A549 (cell line): ENCODE results near the gene CH25H. TPM values are rescaled to one million over a fixed set of nuclear protein-coding genes. Genes with fewer than 3 reads are reported as not detected.

Source experiments
- ATAC-seq, 2 experiments: fragments of 200-7000 bp in 1 of 2; fragments of >200 bp in 1 of 2; cut with Nextera tagmentation in 1 of 2; cut with Tn5 transposase in 1 of 2; 3 replicates each; pipeline versions ENCODE4 v1.8.0 to v1.9.1; 2018 to 2020; ENCODE audit warnings: mild to moderate bottlenecking in 1 of 2, moderate library complexity in 1 of 2
- CTCF ChIA-PET: fragments of 300-600 bp; sonication (Branson Sonifier 250); formaldehyde crosslinking; extraction: SDS; loops from one replicate; lab custom pipeline; 2021; ENCODE audit warnings: antibody characterized with exemption, inconsistent platforms; lab: Yijun Ruan, JAX
- POLR2A ChIA-PET: fragments of 350-600 bp; formaldehyde crosslinking; extraction: SDS; loops from one replicate; lab custom pipeline; 2021; ENCODE audit warnings: antibody characterized with exemption, inconsistent platforms; lab: Yijun Ruan, JAX
- DNase-seq, 2 experiments: peaks; one replicate each; pipeline versions ENCODE4 v3.0.0 to v3.0.0-alpha.2; 2011 to 2016; ENCODE audit warnings: low read depth in 1 of 2, low spot score in 1 of 2
- FAIRE-seq: peaks from 2 replicates; lab custom pipeline; 2011; peaks lifted over from hg19 to GRCh38; lab: Jason Lieb, UNC
- H3K27ac ChIP-seq, 2 experiments: fragments of >200 bp; sonication (Bioruptor Twin); formaldehyde crosslinking; 3 replicates each; pipeline ENCODE4 v1.5.1; 2016 to 2017
- H3K4me1 ChIP-seq: fragments of >200 bp; sonication (Bioruptor Twin); formaldehyde crosslinking; 3 replicates; pipeline ENCODE4 v1.6.1; 2016
- H3K4me2 ChIP-seq: fragments of >200 bp; sonication (Bioruptor Twin); formaldehyde crosslinking; 3 replicates; pipeline ENCODE4 v1.6.1; 2016
- H3K4me3 ChIP-seq: fragments of >200 bp; sonication (Bioruptor Twin); formaldehyde crosslinking; 3 replicates; pipeline ENCODE4 v1.5.1; 2016
- H3K9me3 ChIP-seq: fragments of >200 bp; sonication (Bioruptor Twin); formaldehyde crosslinking; 3 replicates; pipeline ENCODE4 v1.6.1; 2016
- ATOH8 ChIP-seq: fragments of 250-450 bp; sonication (Bioruptor Pico); IDR thresholded peaks from 2 replicates; pipeline ENCODE4 v1.5.0; 2020; ENCODE audit warnings: low read depth, mild to moderate bottlenecking, moderate library complexity
- BCL3 ChIP-seq: fragments of >200 bp; sonication (Bioruptor Twin); formaldehyde crosslinking; IDR thresholded peaks from 3 replicates; pipeline ENCODE4 v1.6.1; 2016
- E2F6 ChIP-seq: IDR thresholded peaks from 2 replicates; pipeline ENCODE4 v1.6.1; 2012; ENCODE audit warnings: low read depth, borderline replicate concordance
- EP300 ChIP-seq, 2 experiments: fragments of >200 bp; sonication (Bioruptor Twin); formaldehyde crosslinking; IDR thresholded peaks; 2 replicates in 1 of 2; 3 replicates in 1 of 2; pipeline ENCODE4 v1.6.1; 2016 to 2017
- FOSB ChIP-seq: fragments of 250-450 bp; sonication (Bioruptor Pico); IDR thresholded peaks from 2 replicates; pipeline ENCODE4 v1.5.0; 2020; ENCODE audit warnings: mild to moderate bottlenecking, moderate library complexity
- HMGXB4 ChIP-seq: fragments of 250-450 bp; sonication (Bioruptor Pico); IDR thresholded peaks from 2 replicates; pipeline ENCODE4 v1.5.0; 2021; ENCODE audit warnings: mild to moderate bottlenecking, moderate library complexity, borderline replicate concordance
- KDM5A ChIP-seq: fragments of 200-600 bp; sonication (generic); IDR thresholded peaks from 2 replicates; pipeline ENCODE4 v1.6.1; 2016; ENCODE audit warnings: antibody characterized with exemption, mild to moderate bottlenecking
- MAFK ChIP-seq: fragments of 450-650 bp; IDR thresholded peaks from 2 replicates; pipeline ENCODE4 v1.6.1; 2014; ENCODE audit not compliant: partially characterized antibody
- MAX ChIP-seq: IDR thresholded peaks from 2 replicates; pipeline ENCODE4 v1.6.1; 2012
- MYC ChIP-seq: IDR thresholded peaks from 2 replicates; pipeline ENCODE4 v1.6.1; 2012; ENCODE audit warnings: mild to moderate bottlenecking, inconsistent platforms, low read length, improper control_type of control experiment, borderline replicate concordance
- RFX5 ChIP-seq: fragments of 450-650 bp; IDR thresholded peaks from 2 replicates; pipeline ENCODE4 v1.7.1; 2014; ENCODE audit warnings: antibody characterized with exemption, mild to moderate bottlenecking, moderate library complexity
- RNF2 ChIP-seq: fragments of 200-600 bp; sonication (generic); IDR thresholded peaks from 2 replicates; pipeline ENCODE4 v1.6.1; 2016; ENCODE audit warnings: low read depth, mild to moderate bottlenecking, antibody characterized with exemption, moderate library complexity, borderline replicate concordance
- SMC3 ChIP-seq: fragments of >200 bp; sonication (Bioruptor Twin); formaldehyde crosslinking; IDR thresholded peaks from 3 replicates; pipeline ENCODE4 v1.6.1; 2018; ENCODE audit warnings: inconsistent platforms
- TFCP2L1 ChIP-seq: fragments of 250-450 bp; sonication (Bioruptor Pico); IDR thresholded peaks from 2 replicates; pipeline ENCODE4 v1.5.0; 2021; ENCODE audit warnings: mild to moderate bottlenecking
- TP53 ChIP-seq: fragments of 250-450 bp; sonication (Bioruptor Pico); IDR thresholded peaks from 2 replicates; pipeline ENCODE4 v1.5.0; 2021; ENCODE audit warnings: mild to moderate bottlenecking, moderate library complexity
- ZSCAN20 ChIP-seq: fragments of 250-450 bp; sonication (Bioruptor Pico); IDR thresholded peaks from 2 replicates; pipeline ENCODE4 v1.8.0; 2022; ENCODE audit warnings: mild to moderate bottlenecking, moderate library complexity
- WGBS: methylation state at CpG from one replicate; pipeline ENCODE4 v1.1.6; 2017; ENCODE audit errors: missing lambda C conversion rate; 5-methylcytosine and 5-hydroxymethylcytosine counted together
- polyA plus RNA-seq, 4 experiments: library from polyadenylated mRNA; depleted of rRNA in 3 of 4; stranded (reverse); fragments of >200 nt; fragmentation: RNase III in 1 of 4; extraction: RNeasy Plus Mini Kit Qiagen cat#74134 plus additional on column Dnase treatment in 1 of 4; gene quantifications; 2 replicates in 3 of 4; 3 replicates in 1 of 4; pipeline ENCODE4 v1.2.3, GENCODE V29; 2011 to 2017

The CH25H gene
- polyA plus RNA-seq, 2 of the 4 experiments (the other 2 are of a cell fraction) = not detected

- TF ChIP-seq TP53 (CRISPR knock-in tag) (no peak), E2F6 (no peak), RNF2 (no peak)
Measured at GRCh38 chr10:89162596-89162995, 44.5 kb downstream of the CH25H start (continued).

- ChIA-PET CTCF (no interaction called here), POLR2A (no interaction called here)
- Histone ChIP-seq H3K4me2 (no peak overlapping the region), H3K4me3 (no peak overlapping the region), H3K27ac (no peak overlapping the region), H3K9me3 (no peaks in the 10 kb centered on the region)
- no peak for DNase-seq
- WGBS = 7% methylated on average over 1 of the region's 1 CpG
- FAIRE-seq = no peak
- no peak for ATAC-seq
- no peak for TF ChIP-seq SMC3
- TF ChIP-seq FOSB (CRISPR knock-in tag) = no peak
- no peak for TF ChIP-seq HMGXB4 (CRISPR knock-in tag)
- TF ChIP-seq ATOH8 (CRISPR knock-in tag) = no peak
- no peak for TF ChIP-seq TFCP2L1 (CRISPR knock-in tag)
- TF ChIP-seq ZSCAN20 (CRISPR knock-in tag) = no peak
- TF ChIP-seq KDM5A = no peak
- TF ChIP-seq MAFK = no peak
- no peak for TF ChIP-seq MYC
- TF ChIP-seq MAX = no peak
- no peak for TF ChIP-seq E2F6
- no peak for TF ChIP-seq BCL3
- no peak for TF ChIP-seq RFX5
- no peak for TF ChIP-seq EP300 (IDR thresholded peaks at IDR 0.05)
- TF ChIP-seq, all 56 proteins: peak for 0
- no peaks in the 10 kb centered on the region for H3K4me1 ChIP-seq
Measured at GRCh38 chr10:89160339-89160738, 46.8 kb downstream of the CH25H start.

GRCh38 chr10:89159761-89160160 lies 47.4 kb downstream of the CH25H start:
- ChIA-PET CTCF (no interaction called here), POLR2A (no interaction called here)
- TF ChIP-seq ATOH8 (CRISPR knock-in tag) = no peak
- H3K4me1 ChIP-seq = no peaks in the 10 kb centered on the region
- DNase-seq (no peak), ATAC-seq (no peak), FAIRE-seq (no peak)
- H3K9me3 ChIP-seq = no peaks in the 10 kb centered on the region
- H3K4me3 ChIP-seq = no peak overlapping the region
- WGBS = 9% methylated on average over 1 of the region's 1 CpG
- no peak overlapping the region for H3K4me2 ChIP-seq
- H3K27ac ChIP-seq = no peak overlapping the region
